A549 (cell line): ENCODE results near the gene UNC13A. TPM values are rescaled to one million over a fixed set of nuclear protein-coding genes. Genes with fewer than 3 reads are reported as not detected.

Experiments used
- ATAC-seq, 2 experiments: fragments of 200-7000 bp in 1 of 2; fragments of >200 bp in 1 of 2; cut with Nextera tagmentation in 1 of 2; cut with Tn5 transposase in 1 of 2; 3 replicates each; pipeline versions ENCODE4 v1.8.0 to v1.9.1; 2018 to 2020; ENCODE audit warnings: mild to moderate bottlenecking in 1 of 2, moderate library complexity in 1 of 2
- CTCF ChIA-PET: fragments of 300-600 bp; sonication (Branson Sonifier 250); formaldehyde crosslinking; extraction: SDS; loops from one replicate; lab custom pipeline; 2021; ENCODE audit warnings: antibody characterized with exemption, inconsistent platforms; lab: Yijun Ruan, JAX
- POLR2A ChIA-PET: fragments of 350-600 bp; formaldehyde crosslinking; extraction: SDS; loops from one replicate; lab custom pipeline; 2021; ENCODE audit warnings: antibody characterized with exemption, inconsistent platforms; lab: Yijun Ruan, JAX
- DNase-seq, 2 experiments: peaks; one replicate each; pipeline versions ENCODE4 v3.0.0 to v3.0.0-alpha.2; 2011 to 2016; ENCODE audit warnings: low read depth in 1 of 2, low spot score in 1 of 2
- FAIRE-seq: peaks from 2 replicates; lab custom pipeline; 2011; peaks lifted over from hg19 to GRCh38; lab: Jason Lieb, UNC
- H3K27ac ChIP-seq, 2 experiments: fragments of >200 bp; sonication (Bioruptor Twin); formaldehyde crosslinking; 3 replicates each; pipeline ENCODE4 v1.5.1; 2016 to 2017
- H3K4me1 ChIP-seq: fragments of >200 bp; sonication (Bioruptor Twin); formaldehyde crosslinking; 3 replicates; pipeline ENCODE4 v1.6.1; 2016
- H3K4me2 ChIP-seq: fragments of >200 bp; sonication (Bioruptor Twin); formaldehyde crosslinking; 3 replicates; pipeline ENCODE4 v1.6.1; 2016
- H3K4me3 ChIP-seq: fragments of >200 bp; sonication (Bioruptor Twin); formaldehyde crosslinking; 3 replicates; pipeline ENCODE4 v1.5.1; 2016
- H3K9me3 ChIP-seq: fragments of >200 bp; sonication (Bioruptor Twin); formaldehyde crosslinking; 3 replicates; pipeline ENCODE4 v1.6.1; 2016
- BHLHE40 ChIP-seq: IDR thresholded peaks from 2 replicates; pipeline ENCODE4 v1.6.1; 2012; ENCODE audit warnings: low read depth, low read length, inconsistent platforms
- CBX2 ChIP-seq: fragments of 200-600 bp; sonication (generic); IDR thresholded peaks from 2 replicates; pipeline ENCODE4 v1.6.1; 2016; ENCODE audit warnings: low read depth, mild to moderate bottlenecking, borderline replicate concordance
- CBX8 ChIP-seq: fragments of 200-600 bp; sonication (generic); IDR thresholded peaks from 2 replicates; pipeline ENCODE4 v1.6.1; 2016
- CHD4 ChIP-seq: fragments of 200-600 bp; sonication (generic); IDR thresholded peaks from 2 replicates; pipeline ENCODE4 v1.6.1; 2016; ENCODE audit warnings: antibody characterized with exemption, mild to moderate bottlenecking, borderline replicate concordance
- EHF ChIP-seq: fragments of 250-450 bp; sonication (Bioruptor Pico); IDR thresholded peaks from 2 replicates; pipeline ENCODE4 v1.5.0; 2020; ENCODE audit warnings: mild to moderate bottlenecking
- EP300 ChIP-seq, 2 experiments: fragments of >200 bp; sonication (Bioruptor Twin); formaldehyde crosslinking; IDR thresholded peaks; 2 replicates in 1 of 2; 3 replicates in 1 of 2; pipeline ENCODE4 v1.6.1; 2016 to 2017
- FOXS1 ChIP-seq: fragments of 250-450 bp; sonication (Bioruptor Pico); IDR thresholded peaks from 2 replicates; pipeline ENCODE4 v1.5.0; 2020; ENCODE audit warnings: mild to moderate bottlenecking, moderate library complexity
- KDM5A ChIP-seq: fragments of 200-600 bp; sonication (generic); IDR thresholded peaks from 2 replicates; pipeline ENCODE4 v1.6.1; 2016; ENCODE audit warnings: antibody characterized with exemption, mild to moderate bottlenecking
- MAFK ChIP-seq: fragments of 450-650 bp; IDR thresholded peaks from 2 replicates; pipeline ENCODE4 v1.6.1; 2014; ENCODE audit not compliant: partially characterized antibody
- MAZ ChIP-seq: fragments of 150-350 bp; IDR thresholded peaks from 2 replicates; pipeline ENCODE4 v1.6.1; 2014; ENCODE audit warnings: antibody characterized with exemption, low read depth, low read length, borderline replicate concordance
- NR3C1 ChIP-seq: fragments of >200 bp; sonication (Bioruptor Twin); formaldehyde crosslinking; IDR thresholded peaks from 3 replicates; pipeline ENCODE4 v1.6.1; 2017
- POLR2AphosphoS2 ChIP-seq: conservative IDR thresholded peaks from 2 replicates; pipeline ENCODE4 v1.6.1; 2012; ENCODE audit warnings: low read length, improper control_type of control experiment, inconsistent platforms
- RAD21 ChIP-seq, 2 experiments: fragments of >200 bp in 1 of 2; sonication (Bioruptor Twin) in 1 of 2; formaldehyde crosslinking in 1 of 2; IDR thresholded peaks in 1 of 2; conservative IDR thresholded peaks in 1 of 2; 2 replicates in 1 of 2; 3 replicates in 1 of 2; pipeline ENCODE4 v1.6.1; 2012 to 2018; ENCODE audit warnings: inconsistent platforms in 1 of 2
- RFX5 ChIP-seq: fragments of 450-650 bp; IDR thresholded peaks from 2 replicates; pipeline ENCODE4 v1.7.1; 2014; ENCODE audit warnings: antibody characterized with exemption, mild to moderate bottlenecking, moderate library complexity
- SREBF2 ChIP-seq: fragments of 450-650 bp; IDR thresholded peaks from 2 replicates; pipeline ENCODE4 v1.6.1; 2014; ENCODE audit warnings: mild to moderate bottlenecking, moderate library complexity
- ZFP36 ChIP-seq: fragments of 450-650 bp; IDR thresholded peaks from 2 replicates; pipeline ENCODE4 v1.6.1; 2014; ENCODE audit warnings: borderline replicate concordance; ENCODE audit not compliant: partially characterized antibody
- ZSCAN20 ChIP-seq: fragments of 250-450 bp; sonication (Bioruptor Pico); IDR thresholded peaks from 2 replicates; pipeline ENCODE4 v1.8.0; 2022; ENCODE audit warnings: mild to moderate bottlenecking, moderate library complexity
- WGBS: methylation state at CpG from one replicate; pipeline ENCODE4 v1.1.6; 2017; ENCODE audit errors: missing lambda C conversion rate; 5-methylcytosine and 5-hydroxymethylcytosine counted together
- polyA plus RNA-seq, 4 experiments: library from polyadenylated mRNA; depleted of rRNA in 3 of 4; stranded (reverse); fragments of >200 nt; fragmentation: RNase III in 1 of 4; extraction: RNeasy Plus Mini Kit Qiagen cat#74134 plus additional on column Dnase treatment in 1 of 4; gene quantifications; 2 replicates in 3 of 4; 3 replicates in 1 of 4; pipeline ENCODE4 v1.2.3, GENCODE V29; 2011 to 2017
- TF ChIP-seq, protein P1 (sequence below): fragments of 150-350 bp; IDR thresholded peaks from 2 replicates; pipeline ENCODE4 v1.6.1; 2014; ENCODE audit warnings: low read depth, mild to moderate bottlenecking, low read length
- TF ChIP-seq, protein P2 (sequence below): fragments of 250-450 bp; sonication (Bioruptor Pico); IDR thresholded peaks from 2 replicates; pipeline ENCODE4 v1.5.0; 2021; ENCODE audit warnings: mild to moderate bottlenecking, moderate library complexity, borderline replicate concordance
- TF ChIP-seq, protein P3 (sequence below): fragments of 200-600 bp; sonication (generic); IDR thresholded peaks from 2 replicates; pipeline ENCODE4 v1.6.1; 2016; ENCODE audit warnings: antibody characterized with exemption, mild to moderate bottlenecking, moderate library complexity
- TF ChIP-seq, protein P4 (sequence below): fragments of >200 bp; sonication (Bioruptor Twin); formaldehyde crosslinking; IDR thresholded peaks from 3 replicates; pipeline ENCODE4 v1.5.1; 2016

UNC13A gene
- polyA plus RNA-seq, 2 of the 4 experiments (the other 2 are of a cell fraction) = 3.1 to 4.2 TPM

DNA sequence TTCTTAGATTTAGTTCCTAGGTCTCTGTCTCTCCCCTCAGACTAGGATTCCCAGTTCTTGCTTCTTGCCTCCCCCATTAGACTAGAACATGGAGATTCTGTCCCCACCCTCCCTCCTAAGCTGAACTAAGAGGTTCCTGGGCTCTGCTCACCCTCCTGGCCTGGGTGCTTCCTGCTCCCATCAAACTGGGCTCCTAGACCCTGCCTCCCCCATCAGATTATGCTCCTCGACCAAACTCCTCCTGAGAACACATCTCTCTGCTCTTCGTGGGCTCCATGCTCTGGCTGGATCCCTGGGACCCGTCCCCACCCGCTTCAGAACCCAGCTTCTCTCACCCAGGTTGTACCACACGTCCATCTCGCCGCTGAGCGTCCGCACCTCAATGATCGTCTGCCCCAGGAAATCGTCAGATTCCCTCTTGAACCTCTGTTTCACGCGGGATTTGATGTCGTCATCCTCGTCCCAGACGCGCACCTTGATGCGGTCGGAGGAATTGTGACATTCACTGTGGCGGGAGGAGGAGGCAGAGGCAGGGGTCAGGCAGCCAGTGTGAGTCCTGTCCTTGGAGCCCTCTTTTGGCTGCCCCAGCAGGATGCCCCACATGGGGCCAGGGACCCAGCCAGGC lies 42.7 kb downstream of the UNC13A start:
- POLR2A ChIA-PET = no interaction called here
- no peak for DNase-seq
- H3K4me2 ChIP-seq = no peak overlapping the region
- no peaks in the 10 kb centered on the region for H3K4me1 ChIP-seq
- TF ChIP-seq ZFP36 (peak; percentile 22), CBX8 (no peak), MAZ (no peak)
- TF ChIP-seq, protein P1, sequence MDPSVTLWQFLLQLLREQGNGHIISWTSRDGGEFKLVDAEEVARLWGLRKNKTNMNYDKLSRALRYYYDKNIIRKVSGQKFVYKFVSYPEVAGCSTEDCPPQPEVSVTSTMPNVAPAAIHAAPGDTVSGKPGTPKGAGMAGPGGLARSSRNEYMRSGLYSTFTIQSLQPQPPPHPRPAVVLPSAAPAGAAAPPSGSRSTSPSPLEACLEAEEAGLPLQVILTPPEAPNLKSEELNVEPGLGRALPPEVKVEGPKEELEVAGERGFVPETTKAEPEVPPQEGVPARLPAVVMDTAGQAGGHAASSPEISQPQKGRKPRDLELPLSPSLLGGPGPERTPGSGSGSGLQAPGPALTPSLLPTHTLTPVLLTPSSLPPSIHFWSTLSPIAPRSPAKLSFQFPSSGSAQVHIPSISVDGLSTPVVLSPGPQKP = no peak
- TF ChIP-seq, all 56 proteins: peak for 1
- H3K27ac ChIP-seq = no peak overlapping the region
- no peak for FAIRE-seq
- H3K9me3 ChIP-seq = no peaks in the 10 kb centered on the region
- no peak overlapping the region for H3K4me3 ChIP-seq
- 88% methylated on average over 19 of the region's 20 CpGs for WGBS
- CTCF ChIA-PET = interaction anchor here (1.1 kb wide), 1 partner anchor 121 kb away, joined by 3 read pairs; no protein-coding TSS in a partner anchor
- no peak for ATAC-seq

DNA sequence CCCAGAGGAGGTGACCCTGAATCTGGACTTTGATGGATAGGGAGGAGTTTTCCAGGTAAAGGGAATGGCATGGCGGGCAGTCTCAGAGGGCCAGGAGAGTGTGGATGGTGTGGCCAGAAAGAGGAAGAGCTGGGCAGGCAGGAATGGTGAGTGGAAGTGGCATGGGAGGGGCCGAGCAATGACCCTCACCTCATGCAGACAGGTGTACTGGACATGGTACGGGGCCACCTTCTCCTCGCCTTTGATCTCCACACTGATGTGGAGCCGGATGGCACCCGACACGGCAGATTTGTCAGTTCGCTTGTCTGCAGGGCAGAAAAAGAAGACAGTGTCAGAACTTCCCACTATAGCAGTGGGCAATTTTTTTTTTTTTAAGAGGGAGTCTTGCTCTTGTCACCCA lies 45.5 kb downstream of the UNC13A start:
- FAIRE-seq (no peak), ATAC-seq (no peak), DNase-seq (no peak)
- TF ChIP-seq BHLHE40 (no peak), RAD21 (conservative IDR thresholded peaks at IDR 0.05 in 1 of 2, IDR thresholded peaks at IDR 0.05 in 1 of 2) (no peak), NR3C1 (no peak), EHF (CRISPR knock-in tag) (no peak)
- TF ChIP-seq, protein P2, sequence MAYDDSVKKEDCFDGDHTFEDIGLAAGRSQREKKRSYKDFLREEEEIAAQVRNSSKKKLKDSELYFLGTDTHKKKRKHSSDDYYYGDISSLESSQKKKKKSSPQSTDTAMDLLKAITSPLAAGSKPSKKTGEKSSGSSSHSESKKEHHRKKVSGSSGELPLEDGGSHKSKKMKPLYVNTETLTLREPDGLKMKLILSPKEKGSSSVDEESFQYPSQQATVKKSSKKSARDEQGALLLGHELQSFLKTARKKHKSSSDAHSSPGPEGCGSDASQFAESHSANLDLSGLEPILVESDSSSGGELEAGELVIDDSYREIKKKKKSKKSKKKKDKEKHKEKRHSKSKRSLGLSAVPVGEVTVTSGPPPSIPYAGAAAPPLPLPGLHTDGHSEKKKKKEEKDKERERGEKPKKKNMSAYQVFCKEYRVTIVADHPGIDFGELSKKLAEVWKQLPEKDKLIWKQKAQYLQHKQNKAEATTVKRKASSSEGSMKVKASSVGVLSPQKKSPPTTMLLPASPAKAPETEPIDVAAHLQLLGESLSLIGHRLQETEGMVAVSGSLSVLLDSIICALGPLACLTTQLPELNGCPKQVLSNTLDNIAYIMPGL = no peak
- ChIA-PET CTCF (no interaction called here), POLR2A (no interaction called here)
- Histone ChIP-seq H3K9me3 (no peaks in the 10 kb centered on the region), H3K27ac (no peak overlapping the region), H3K4me3 (no peak overlapping the region), H3K4me2 (no peak overlapping the region), H3K4me1 (no peaks in the 10 kb centered on the region)
- 84% methylated on average over 8 of the region's 8 CpGs for whole genome bisulfite sequencing

DNA sequence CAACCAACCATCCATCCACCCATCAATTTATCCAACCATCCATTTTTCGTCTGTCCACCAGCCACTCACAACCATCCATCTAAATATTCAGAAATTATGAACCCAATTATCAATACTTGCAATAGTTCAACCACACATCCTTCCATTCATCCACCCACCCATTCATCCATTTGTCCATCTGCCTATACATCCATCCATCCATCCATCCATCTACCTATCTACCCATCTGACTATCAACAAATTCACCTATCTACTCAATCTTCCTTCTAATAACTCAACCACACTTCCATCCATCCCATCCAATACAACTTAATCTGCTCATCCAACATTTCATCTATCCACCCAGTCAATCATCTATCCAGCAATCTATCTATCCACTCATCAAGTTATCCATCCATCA lies 46.3 kb downstream of the UNC13A start:
- CTCF ChIA-PET = no interaction called here
- FAIRE-seq (no peak), DNase-seq (no peak)

DNA sequence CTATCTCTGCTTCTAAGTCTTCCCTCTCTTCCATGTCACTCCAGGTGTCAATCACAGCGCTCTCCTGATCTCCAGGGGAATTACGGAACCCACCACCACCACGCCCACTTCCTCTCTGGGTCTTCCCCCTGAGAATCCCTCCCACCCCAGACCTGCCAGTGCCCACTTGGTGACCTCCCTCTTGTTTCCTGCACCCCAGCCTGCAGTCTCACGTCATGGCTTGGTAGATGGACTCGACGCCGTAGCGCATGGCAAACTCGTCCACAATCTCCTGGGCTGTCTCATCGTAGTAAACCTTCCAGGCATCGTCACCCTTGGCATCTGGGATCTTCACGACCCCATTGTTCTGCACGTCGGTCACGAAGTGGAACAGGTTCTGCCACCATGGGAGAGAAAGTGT lies 47.0 kb downstream of the UNC13A start:
- WGBS = 86% methylated on average over 15 of the region's 15 CpGs
- ChIA-PET CTCF (no interaction called here), POLR2A (no interaction called here)
- Histone ChIP-seq H3K9me3 (no peaks in the 10 kb centered on the region), H3K4me3 (no peak overlapping the region), H3K4me2 (no peak overlapping the region), H3K4me1 (no peaks in the 10 kb centered on the region), H3K27ac (no peak overlapping the region)
- ATAC-seq (no peak), DNase-seq (no peak), FAIRE-seq (no peak)
- no peak for TF ChIP-seq CHD4
- TF ChIP-seq, protein P3, sequence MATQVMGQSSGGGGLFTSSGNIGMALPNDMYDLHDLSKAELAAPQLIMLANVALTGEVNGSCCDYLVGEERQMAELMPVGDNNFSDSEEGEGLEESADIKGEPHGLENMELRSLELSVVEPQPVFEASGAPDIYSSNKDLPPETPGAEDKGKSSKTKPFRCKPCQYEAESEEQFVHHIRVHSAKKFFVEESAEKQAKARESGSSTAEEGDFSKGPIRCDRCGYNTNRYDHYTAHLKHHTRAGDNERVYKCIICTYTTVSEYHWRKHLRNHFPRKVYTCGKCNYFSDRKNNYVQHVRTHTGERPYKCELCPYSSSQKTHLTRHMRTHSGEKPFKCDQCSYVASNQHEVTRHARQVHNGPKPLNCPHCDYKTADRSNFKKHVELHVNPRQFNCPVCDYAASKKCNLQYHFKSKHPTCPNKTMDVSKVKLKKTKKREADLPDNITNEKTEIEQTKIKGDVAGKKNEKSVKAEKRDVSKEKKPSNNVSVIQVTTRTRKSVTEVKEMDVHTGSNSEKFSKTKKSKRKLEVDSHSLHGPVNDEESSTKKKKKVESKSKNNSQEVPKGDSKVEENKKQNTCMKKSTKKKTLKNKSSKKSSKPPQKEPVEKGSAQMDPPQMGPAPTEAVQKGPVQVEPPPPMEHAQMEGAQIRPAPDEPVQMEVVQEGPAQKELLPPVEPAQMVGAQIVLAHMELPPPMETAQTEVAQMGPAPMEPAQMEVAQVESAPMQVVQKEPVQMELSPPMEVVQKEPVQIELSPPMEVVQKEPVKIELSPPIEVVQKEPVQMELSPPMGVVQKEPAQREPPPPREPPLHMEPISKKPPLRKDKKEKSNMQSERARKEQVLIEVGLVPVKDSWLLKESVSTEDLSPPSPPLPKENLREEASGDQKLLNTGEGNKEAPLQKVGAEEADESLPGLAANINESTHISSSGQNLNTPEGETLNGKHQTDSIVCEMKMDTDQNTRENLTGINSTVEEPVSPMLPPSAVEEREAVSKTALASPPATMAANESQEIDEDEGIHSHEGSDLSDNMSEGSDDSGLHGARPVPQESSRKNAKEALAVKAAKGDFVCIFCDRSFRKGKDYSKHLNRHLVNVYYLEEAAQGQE = no peak
- no peak for TF ChIP-seq ZSCAN20 (CRISPR knock-in tag)
- no peak for TF ChIP-seq RFX5
- TF ChIP-seq MAFK = no peak
- TF ChIP-seq POLR2AphosphoS2 = no peak
- no peak for TF ChIP-seq KDM5A
- TF ChIP-seq EP300 (IDR thresholded peaks at IDR 0.05) = no peak
- TF ChIP-seq ZFP36 = no peak
- TF ChIP-seq SREBF2 = no peak
- TF ChIP-seq CBX2 = no peak
- TF ChIP-seq MAZ = no peak

More for the DNA sequence above, 46.3 kb downstream of the UNC13A start:
- no peak for ATAC-seq
- POLR2A ChIA-PET = no interaction called here
- Histone ChIP-seq H3K4me2 (no peak overlapping the region), H3K27ac (no peak overlapping the region), H3K9me3 (no peaks in the 10 kb centered on the region), H3K4me1 (no peaks in the 10 kb centered on the region), H3K4me3 (no peak overlapping the region)
- 24% methylated on average over 1 of the region's 1 CpG for WGBS
- TF ChIP-seq, protein P4, sequence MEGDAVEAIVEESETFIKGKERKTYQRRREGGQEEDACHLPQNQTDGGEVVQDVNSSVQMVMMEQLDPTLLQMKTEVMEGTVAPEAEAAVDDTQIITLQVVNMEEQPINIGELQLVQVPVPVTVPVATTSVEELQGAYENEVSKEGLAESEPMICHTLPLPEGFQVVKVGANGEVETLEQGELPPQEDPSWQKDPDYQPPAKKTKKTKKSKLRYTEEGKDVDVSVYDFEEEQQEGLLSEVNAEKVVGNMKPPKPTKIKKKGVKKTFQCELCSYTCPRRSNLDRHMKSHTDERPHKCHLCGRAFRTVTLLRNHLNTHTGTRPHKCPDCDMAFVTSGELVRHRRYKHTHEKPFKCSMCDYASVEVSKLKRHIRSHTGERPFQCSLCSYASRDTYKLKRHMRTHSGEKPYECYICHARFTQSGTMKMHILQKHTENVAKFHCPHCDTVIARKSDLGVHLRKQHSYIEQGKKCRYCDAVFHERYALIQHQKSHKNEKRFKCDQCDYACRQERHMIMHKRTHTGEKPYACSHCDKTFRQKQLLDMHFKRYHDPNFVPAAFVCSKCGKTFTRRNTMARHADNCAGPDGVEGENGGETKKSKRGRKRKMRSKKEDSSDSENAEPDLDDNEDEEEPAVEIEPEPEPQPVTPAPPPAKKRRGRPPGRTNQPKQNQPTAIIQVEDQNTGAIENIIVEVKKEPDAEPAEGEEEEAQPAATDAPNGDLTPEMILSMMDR = no peak
- TF ChIP-seq FOXS1 (CRISPR knock-in tag) = no peak
- no peak for TF ChIP-seq ZFP36
